IMR-90 (cell line): ENCODE measurements around the gene HYLS1. TPM values are rescaled to one million over a fixed set of nuclear protein-coding genes. Genes with fewer than 3 reads are reported as not detected.

Source experiments
- ATAC-seq: fragments of 200-7000 bp; cut with Tn5 transposase; 2 replicates; pipeline ENCODE4 v1.9.1; 2020; ENCODE audit warnings: low read depth, mild to moderate bottlenecking, moderate library complexity
- BruUV-seq: library from RNA; stranded (reverse); fragments of 400-500 nt; replicated peaks from 2 replicates; lab custom pipeline; 2021; lab: Mats Ljungman, UMichigan
- CTCF ChIA-PET: fragments of 300-600 bp; formaldehyde crosslinking; extraction: SDS; loops from one replicate; lab custom pipeline; 2021; ENCODE audit warnings: antibody characterized with exemption; lab: Yijun Ruan, JAX
- POLR2A ChIA-PET: fragments of 300-600 bp; sonication (Branson Sonifier 250); formaldehyde crosslinking; loops from one replicate; lab custom pipeline; 2022; ENCODE audit warnings: antibody characterized with exemption; ENCODE audit not compliant: unreplicated experiment; lab: Charles Lee
- DNase-seq: peaks from one replicate; pipeline ENCODE4 v3.0.0; 2013
- H2AFZ ChIP-seq: replicated peaks from 2 replicates; pipeline ENCODE3; 2013; ENCODE audit warnings: low read length, mild to moderate bottlenecking; ENCODE audit not compliant: poor library complexity
- H2AK5ac ChIP-seq: 2 replicates; pipeline ENCODE4 v1.6.1; 2013; ENCODE audit warnings: low read depth, low read length, inconsistent platforms
- H2AK9ac ChIP-seq: replicated peaks from 2 replicates; pipeline ENCODE3; 2013; ENCODE audit warnings: mild to moderate bottlenecking, low read depth, low read length, moderate library complexity; ENCODE audit not compliant: poor library complexity
- H2BK120ac ChIP-seq: 2 replicates; pipeline ENCODE4 v1.6.1; 2013; ENCODE audit warnings: low read depth, low read length, inconsistent platforms
- H2BK15ac ChIP-seq: 3 replicates; pipeline ENCODE4 v1.6.1; 2013; ENCODE audit warnings: low read depth, low read length, inconsistent platforms
- H2BK20ac ChIP-seq: 2 replicates; pipeline ENCODE4 v1.6.1; 2013; ENCODE audit warnings: low read depth, mild to moderate bottlenecking, inconsistent platforms, low read length, moderate library complexity
- H2BK5ac ChIP-seq: 2 replicates; pipeline ENCODE4 v1.6.1; 2013; ENCODE audit warnings: mild to moderate bottlenecking, low read depth, low read length, inconsistent platforms; ENCODE audit not compliant: poor library complexity, severe bottlenecking
- H3K14ac ChIP-seq: replicated peaks from 2 replicates; pipeline ENCODE4 v1.6.1; 2013; ENCODE audit warnings: low read depth, low read length, inconsistent platforms
- H3K18ac ChIP-seq: 2 replicates; pipeline ENCODE4 v1.6.1; 2013; ENCODE audit warnings: low read depth, low read length, control low read depth
- H3K23ac ChIP-seq: 2 replicates; pipeline ENCODE4 v1.6.1; 2013; ENCODE audit warnings: low read depth, low read length, inconsistent platforms
- H3K27ac ChIP-seq: 2 replicates; pipeline ENCODE4 v1.5.1; 2013; ENCODE audit warnings: mild to moderate bottlenecking, control low read depth, low read length; ENCODE audit not compliant: insufficient read depth
- H3K27me3 ChIP-seq: 2 replicates; pipeline ENCODE4 v1.6.1; 2013; ENCODE audit warnings: low read length; ENCODE audit not compliant: control insufficient read depth, insufficient read depth
- H3K36me3 ChIP-seq: 2 replicates; pipeline ENCODE4 v1.6.1; 2013; ENCODE audit warnings: low read length, mixed read lengths; ENCODE audit not compliant: control insufficient read depth, insufficient read depth
- H3K4ac ChIP-seq: 2 replicates; pipeline ENCODE4 v1.6.1; 2013; ENCODE audit warnings: low read depth, low read length, inconsistent platforms
- H3K4me1 ChIP-seq: 2 replicates; pipeline ENCODE4 v1.6.1; 2013; ENCODE audit warnings: low read length, mixed read lengths; ENCODE audit not compliant: control insufficient read depth, insufficient read depth
- H3K4me2 ChIP-seq: 2 replicates; pipeline ENCODE4 v1.6.1; 2013; ENCODE audit warnings: low read depth, mild to moderate bottlenecking, control low read depth, low read length, moderate library complexity
- H3K4me3 ChIP-seq: 2 replicates; pipeline ENCODE4 v1.5.1; 2013; ENCODE audit warnings: low read depth, mild to moderate bottlenecking, control low read depth, low read length, moderate library complexity; ENCODE audit not compliant: insufficient read depth
- H3K56ac ChIP-seq: 2 replicates; pipeline ENCODE4 v1.6.1; 2013; ENCODE audit warnings: low read length, inconsistent platforms; ENCODE audit not compliant: insufficient read depth; ENCODE audit errors: extremely low read depth
- H3K79me1 ChIP-seq, 2 experiments: 2 replicates each; pipeline ENCODE4 v1.6.1; 2013; ENCODE audit warnings: low read length in 2 of 2, inconsistent platforms in 1 of 2, low read depth in 1 of 2
- H3K9ac ChIP-seq: 2 replicates; pipeline ENCODE4 v1.6.1; 2013; ENCODE audit warnings: low read depth, low read length, control low read depth
- H3K9me1 ChIP-seq: 2 replicates; pipeline ENCODE4 v1.6.1; 2013; ENCODE audit warnings: low read length, inconsistent platforms; ENCODE audit not compliant: insufficient read depth
- H3K9me3 ChIP-seq: 2 replicates; pipeline ENCODE4 v1.6.1; 2013; ENCODE audit warnings: low read length; ENCODE audit not compliant: control insufficient read depth, insufficient read depth
- H4K20me1 ChIP-seq: 2 replicates; pipeline ENCODE4 v1.6.1; 2013; ENCODE audit warnings: low read length, inconsistent platforms; ENCODE audit not compliant: insufficient read depth
- H4K5ac ChIP-seq: 2 replicates; pipeline ENCODE4 v1.6.1; 2013; ENCODE audit warnings: mild to moderate bottlenecking, low read depth, low read length, control low read depth
- H4K8ac ChIP-seq, 2 experiments: 2 replicates each; pipeline ENCODE4 v1.6.1; 2013; ENCODE audit warnings: low read depth in 2 of 2, low read length in 2 of 2, control low read depth in 1 of 2, inconsistent platforms in 1 of 2
- H4K91ac ChIP-seq: 2 replicates; pipeline ENCODE4 v1.6.1; 2013; ENCODE audit warnings: low read depth, low read length, inconsistent platforms; ENCODE audit not compliant: insufficient read depth
- CHD1 ChIP-seq: IDR thresholded peaks from 2 replicates; pipeline ENCODE4 v1.6.1; 2012; ENCODE audit warnings: low read depth, low read length, improper control_type of control experiment
- RCOR1 ChIP-seq: IDR thresholded peaks from 2 replicates; pipeline ENCODE4 v1.6.1; 2012; ENCODE audit warnings: mild to moderate bottlenecking, low read length, improper control_type of control experiment; ENCODE audit not compliant: insufficient replicate concordance
- RFX5 ChIP-seq: IDR thresholded peaks from 2 replicates; pipeline ENCODE4 v1.8.0; 2012; ENCODE audit warnings: low read depth, mild to moderate bottlenecking, low read length, moderate library complexity
- SMC3 ChIP-seq: fragments of 150-350 bp; IDR thresholded peaks from 2 replicates; pipeline ENCODE4 v1.6.1; 2016; ENCODE audit warnings: low read depth, mild to moderate bottlenecking, antibody characterized with exemption, low read length, moderate library complexity
- WGBS, 2 experiments: methylation state at CpG; one replicate each; pipeline versions ENCODE4 v1.1.5 to v1.1.7; 2013; ENCODE audit warnings: missing lambda C conversion rate in 2 of 2; ENCODE audit not compliant: insufficient read length in 1 of 2; ENCODE audit errors: extremely low coverage in 2 of 2; 5-methylcytosine and 5-hydroxymethylcytosine counted together
- dilution Hi-C: fragments of 300-500 bp; cut with HindIII; formaldehyde crosslinking; loops from one replicate; pipeline ENCODE4 v1.14.3; 2018; ENCODE audit warnings: low sequenced_read_pairs; ENCODE audit not compliant: unreplicated experiment
- in situ Hi-C: fragments of 300-500 bp; cut with MboI; formaldehyde crosslinking; loops from 3 replicates; pipeline ENCODE4 v1.14.3; 2019; ENCODE audit warnings: low sequenced_read_pairs, inconsistent platforms, mixed read lengths
- intact Hi-C: fragments of 100-400 bp; cut with micrococcal nuclease; formaldehyde crosslinking; loops from 2 replicates; pipeline ENCODE4 v1.10.0; 2022
- polyA plus RNA-seq, 3 experiments: library from polyadenylated mRNA; depleted of rRNA; stranded (reverse); fragments of >200 nt; gene quantifications; 2 replicates each; pipeline ENCODE4 v1.2.3, GENCODE V29; 2012; ENCODE audit warnings: low replicate concordance in 1 of 3
- total RNA-seq: library from RNA; depleted of rRNA; stranded (reverse); fragments of >200 nt; gene quantifications from 2 replicates; pipeline ENCODE4 v1.2.3, GENCODE V29; 2012
- TF ChIP-seq, protein P1 (sequence below): fragments of 150-350 bp; IDR thresholded peaks from 2 replicates; pipeline ENCODE4 v1.6.1; 2016; ENCODE audit warnings: low read depth, mild to moderate bottlenecking, low read length, moderate library complexity, borderline replicate concordance

Gene HYLS1
- total and polyA plus RNA-seq, 2 of the 4 experiments (the other 2 are of a cell fraction) = 5.1 to 8.1 TPM

DNA sequence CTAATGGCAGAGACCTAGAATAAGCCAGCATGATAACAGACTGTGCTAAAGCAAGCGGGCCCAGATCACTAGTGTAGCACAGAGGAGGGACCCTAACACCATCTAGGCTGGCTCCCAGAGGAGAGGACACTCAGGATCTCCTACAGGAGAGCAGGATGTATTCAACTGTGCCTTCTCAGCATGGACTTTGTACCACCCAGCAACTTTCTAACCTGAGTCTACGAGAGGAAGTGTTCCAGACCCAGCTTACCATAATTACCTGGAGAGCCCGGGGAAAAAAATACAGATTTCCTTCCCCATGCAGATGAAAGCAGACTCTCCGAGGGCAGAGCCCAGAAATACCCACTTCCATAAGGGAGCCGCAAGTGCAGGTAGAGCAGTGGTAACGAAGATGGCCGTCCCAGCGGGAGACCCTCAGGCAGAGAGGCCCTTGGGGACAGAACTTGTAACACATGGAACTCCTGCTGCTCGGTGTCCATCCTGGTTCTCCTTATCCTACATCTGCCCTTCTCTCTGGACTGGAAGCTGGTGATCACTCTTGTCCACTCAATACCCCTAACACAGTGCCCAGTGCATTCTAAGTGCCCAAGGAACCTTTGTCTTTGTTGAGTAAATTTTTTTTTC lies 37.0 kb downstream of the HYLS1 start:
- dilution Hi-C loops (loop anchor here (25.0 kb wide), 1 partner anchor 288 kb away; the partner anchor contains the start of genes FAM118B and RPUSD4), in situ Hi-C loops (loop anchor here (5.0 kb wide), 1 partner anchor 268 kb away; no protein-coding TSS in a partner anchor), intact Hi-C loops (no loop called here)
- Histone ChIP-seq H2BK20ac (no peak overlapping the region), H3K14ac (no peak overlapping the region), H3K4ac (no peak overlapping the region), H3K79me1 (no peaks in the 10 kb centered on the region), H4K20me1 (no peaks in the 10 kb centered on the region), H2AK9ac (no peak overlapping the region), H2AK5ac (no peak overlapping the region), H4K91ac (no peak overlapping the region), H3K9me1 (no peaks in the 10 kb centered on the region), H3K36me3 (no peaks in the 10 kb centered on the region), H3K27me3 (peaks cover 36% of the 10 kb centered on the region), H3K27ac (no peak overlapping the region), H2AFZ (no peak overlapping the region), H4K8ac (no peak overlapping the region), H4K5ac (no peak overlapping the region), H2BK15ac (no peak overlapping the region), H3K4me1 (no peaks in the 10 kb centered on the region), H3K4me3 (no peak overlapping the region), H3K18ac (no peak overlapping the region), H3K9ac (no peak overlapping the region), H2BK120ac (no peak overlapping the region), H3K56ac (no peak overlapping the region), H3K23ac (no peak overlapping the region), H2BK5ac (no peak overlapping the region), H3K4me2 (no peak overlapping the region), H3K9me3 (no peaks in the 10 kb centered on the region)
- ChIA-PET POLR2A (no interaction called here), CTCF (interaction anchor here (1.0 kb wide), 1 partner anchor 18 kb away, joined by 3 read pairs; no protein-coding TSS in a partner anchor)
- TF ChIP-seq SMC3 (no peak), CHD1 (no peak), RCOR1 (no peak), RFX5 (no peak)
- TF ChIP-seq, protein P1, sequence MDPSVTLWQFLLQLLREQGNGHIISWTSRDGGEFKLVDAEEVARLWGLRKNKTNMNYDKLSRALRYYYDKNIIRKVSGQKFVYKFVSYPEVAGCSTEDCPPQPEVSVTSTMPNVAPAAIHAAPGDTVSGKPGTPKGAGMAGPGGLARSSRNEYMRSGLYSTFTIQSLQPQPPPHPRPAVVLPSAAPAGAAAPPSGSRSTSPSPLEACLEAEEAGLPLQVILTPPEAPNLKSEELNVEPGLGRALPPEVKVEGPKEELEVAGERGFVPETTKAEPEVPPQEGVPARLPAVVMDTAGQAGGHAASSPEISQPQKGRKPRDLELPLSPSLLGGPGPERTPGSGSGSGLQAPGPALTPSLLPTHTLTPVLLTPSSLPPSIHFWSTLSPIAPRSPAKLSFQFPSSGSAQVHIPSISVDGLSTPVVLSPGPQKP = no peak
- DNase-seq (no peak), ATAC-seq (no peak)
- 83% methylated on average over 1 of the region's 9 CpGs; no CpG with 5 or more reads in 1 of the 2 experiments for WGBS, 2 experiments
- no TSS peak for BruUV-seq
